HG03378 (cell line): ENCODE measurements around the gene RUNDC3A.
"Not testable (repeated sequence)": the region's sequence is repeated elsewhere in the genome, so short reads cannot be mapped to it uniquely, and the experiment has no call there.

Experiments used
- ATAC-seq: cut with Tn5 transposase; IDR thresholded peaks from one replicate; pipeline ENCODE4 v1.9.1; 2021; ENCODE audit warnings: mild to moderate bottlenecking, moderate library complexity; ENCODE audit not compliant: unreplicated experiment

The RUNDC3A gene

DNA sequence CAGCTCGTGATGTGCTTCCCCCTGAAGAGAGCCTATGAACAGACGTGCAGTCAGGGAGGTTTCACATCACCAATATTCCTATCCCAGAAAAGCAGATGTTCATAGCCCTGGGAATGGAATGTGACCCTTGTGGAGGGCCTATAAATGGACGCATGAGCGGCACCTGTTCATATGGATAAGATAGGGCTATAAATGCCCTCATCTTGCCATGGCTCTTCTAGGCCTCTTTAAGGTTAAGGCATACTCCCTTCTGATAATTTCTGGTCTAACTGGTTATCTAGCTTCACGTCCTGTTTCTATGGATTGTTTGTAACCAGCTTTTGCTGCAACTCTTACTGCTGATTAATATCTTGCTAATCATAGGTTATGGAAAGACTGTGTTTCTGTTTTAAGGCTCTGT lies 32.2 kb downstream of the RUNDC3A start:
- not testable (repeated sequence) for ATAC-seq

- no peak for ATAC-seq
Measured at GRCh38 chr17:44343510-44344209, 35.3 kb downstream of the RUNDC3A start.

- ATAC-seq = peak; percentile 48
Measured at GRCh38 chr17:44344939-44345453, 36.6 kb downstream of the RUNDC3A start, which contains the start of gene GRN. Gene GRN (plus strand): TSS chr17:44345302. CDS start chr17:44349165, 3,863 bp downstream.

DNA sequence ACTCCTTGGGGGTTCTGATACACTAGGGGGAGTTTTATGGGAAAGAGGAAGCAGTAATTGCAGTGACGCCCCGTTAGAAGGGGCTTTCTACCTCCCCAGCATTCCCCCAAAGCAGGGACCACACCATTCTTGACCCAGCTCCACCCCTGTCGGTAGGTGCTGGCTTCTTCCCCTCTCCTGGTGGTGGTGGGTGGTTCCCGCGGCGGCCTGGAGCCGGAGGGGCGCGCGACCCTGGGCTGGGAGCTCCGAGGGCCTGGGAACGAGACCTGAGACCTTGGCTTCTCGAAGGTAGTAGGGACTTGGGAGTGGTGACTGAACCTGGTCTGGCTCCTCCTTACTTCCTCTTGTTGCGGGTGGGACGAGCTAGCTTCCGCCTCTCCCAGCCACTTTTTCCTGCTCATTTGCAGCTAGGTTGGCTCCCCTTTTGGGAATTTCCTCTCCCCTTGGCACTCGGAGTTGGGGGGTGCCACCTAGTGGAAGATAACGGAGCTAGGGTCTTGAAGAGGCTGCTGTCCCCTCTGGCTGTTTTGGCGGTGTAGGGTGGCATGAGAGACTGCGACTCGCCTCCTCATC lies 37.1 kb downstream of the RUNDC3A start:
- ATAC-seq = no peak

GRCh38 chr17:44346064-44346844 lies 37.9 kb downstream of the RUNDC3A start:
- ATAC-seq = no peak

GRCh38 chr17:44347206-44348055 lies 39.0 kb downstream of the RUNDC3A start:
- ATAC-seq = not testable (repeated sequence)

GRCh38 chr17:44348234-44348987 lies 40.0 kb downstream of the RUNDC3A start:
- ATAC-seq = peak; percentile 58

DNA sequence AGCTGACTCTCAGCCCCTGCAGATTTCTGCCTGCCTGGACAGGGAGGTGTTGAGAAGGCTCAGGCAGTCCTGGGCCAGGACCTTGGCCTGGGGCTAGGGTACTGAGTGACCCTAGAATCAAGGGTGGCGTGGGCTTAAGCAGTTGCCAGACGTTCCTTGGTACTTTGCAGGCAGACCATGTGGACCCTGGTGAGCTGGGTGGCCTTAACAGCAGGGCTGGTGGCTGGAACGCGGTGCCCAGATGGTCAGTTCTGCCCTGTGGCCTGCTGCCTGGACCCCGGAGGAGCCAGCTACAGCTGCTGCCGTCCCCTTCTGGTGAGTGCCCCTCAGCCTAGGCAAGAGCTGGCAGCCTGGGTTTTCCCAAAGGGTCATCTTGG lies 40.6 kb downstream of the RUNDC3A start:
- ATAC-seq = no peak

DNA sequence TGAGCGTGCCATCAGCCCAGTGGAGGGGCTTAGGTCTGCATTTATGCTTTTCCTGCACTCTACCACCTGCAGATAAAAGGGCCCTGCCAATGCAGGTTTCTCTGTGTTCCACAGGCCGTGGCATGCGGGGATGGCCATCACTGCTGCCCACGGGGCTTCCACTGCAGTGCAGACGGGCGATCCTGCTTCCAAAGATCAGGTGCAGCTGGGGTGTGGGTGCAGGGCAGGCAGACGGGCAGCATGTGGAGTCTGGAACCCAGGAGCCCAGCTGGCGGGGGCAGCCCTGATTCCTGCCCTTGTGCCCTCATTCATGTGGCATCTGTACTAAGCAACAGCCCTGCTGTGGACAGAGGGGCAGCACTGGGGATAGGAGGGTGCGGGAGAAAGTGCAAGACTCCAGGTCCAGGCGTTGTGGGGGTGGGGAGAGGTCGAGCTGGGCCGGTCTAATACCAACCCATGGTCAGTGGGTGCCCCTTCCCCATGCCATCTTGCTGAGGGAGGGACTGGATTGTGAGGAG lies 41.2 kb downstream of the RUNDC3A start:
- no peak for ATAC-seq

GRCh38 chr17:44350733-44351226 lies 42.4 kb downstream of the RUNDC3A start:
- ATAC-seq = no peak

DNA sequence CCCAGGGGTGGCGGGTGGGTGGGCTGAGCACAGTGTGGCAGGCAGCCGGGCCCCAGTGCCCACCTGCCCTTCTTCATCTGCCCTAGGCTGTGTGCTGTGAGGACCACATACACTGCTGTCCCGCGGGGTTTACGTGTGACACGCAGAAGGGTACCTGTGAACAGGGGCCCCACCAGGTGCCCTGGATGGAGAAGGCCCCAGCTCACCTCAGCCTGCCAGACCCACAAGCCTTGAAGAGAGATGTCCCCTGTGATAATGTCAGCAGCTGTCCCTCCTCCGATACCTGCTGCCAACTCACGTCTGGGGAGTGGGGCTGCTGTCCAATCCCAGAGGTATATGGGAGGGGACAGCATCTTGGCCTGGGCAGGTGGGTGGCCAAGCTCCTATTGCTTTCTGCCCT lies 43.1 kb downstream of the RUNDC3A start:
- ATAC-seq = no peak

DNA sequence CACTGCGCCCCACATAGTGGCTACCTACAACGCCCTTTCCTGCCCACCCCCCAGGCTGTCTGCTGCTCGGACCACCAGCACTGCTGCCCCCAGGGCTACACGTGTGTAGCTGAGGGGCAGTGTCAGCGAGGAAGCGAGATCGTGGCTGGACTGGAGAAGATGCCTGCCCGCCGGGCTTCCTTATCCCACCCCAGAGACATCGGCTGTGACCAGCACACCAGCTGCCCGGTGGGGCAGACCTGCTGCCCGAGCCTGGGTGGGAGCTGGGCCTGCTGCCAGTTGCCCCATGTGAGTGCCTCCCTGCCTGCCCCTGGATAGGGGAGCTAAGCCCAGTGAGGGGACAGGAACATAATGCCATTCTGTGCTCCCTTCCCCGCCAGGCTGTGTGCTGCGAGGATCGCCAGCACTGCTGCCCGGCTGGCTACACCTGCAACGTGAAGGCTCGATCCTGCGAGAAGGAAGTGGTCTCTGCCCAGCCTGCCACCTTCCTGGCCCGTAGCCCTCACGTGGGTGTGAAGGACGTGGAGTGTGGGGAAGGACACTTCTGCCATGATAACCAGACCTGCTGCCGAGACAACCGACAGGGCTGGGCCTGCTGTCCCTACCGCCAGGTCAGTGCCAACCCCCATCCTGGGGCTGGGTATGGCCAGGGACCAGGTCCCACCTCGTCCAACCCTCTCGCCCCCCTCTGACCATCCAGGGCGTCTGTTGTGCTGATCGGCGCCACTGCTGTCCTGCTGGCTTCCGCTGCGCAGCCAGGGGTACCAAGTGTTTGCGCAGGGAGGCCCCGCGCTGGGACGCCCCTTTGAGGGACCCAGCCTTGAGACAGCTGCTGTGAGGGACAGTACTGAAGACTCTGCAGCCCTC lies 43.8 kb downstream of the RUNDC3A start:
- no peak for ATAC-seq

- ATAC-seq = no peak
Measured at GRCh38 chr17:44352828-44353671, 44.6 kb downstream of the RUNDC3A start.

DNA sequence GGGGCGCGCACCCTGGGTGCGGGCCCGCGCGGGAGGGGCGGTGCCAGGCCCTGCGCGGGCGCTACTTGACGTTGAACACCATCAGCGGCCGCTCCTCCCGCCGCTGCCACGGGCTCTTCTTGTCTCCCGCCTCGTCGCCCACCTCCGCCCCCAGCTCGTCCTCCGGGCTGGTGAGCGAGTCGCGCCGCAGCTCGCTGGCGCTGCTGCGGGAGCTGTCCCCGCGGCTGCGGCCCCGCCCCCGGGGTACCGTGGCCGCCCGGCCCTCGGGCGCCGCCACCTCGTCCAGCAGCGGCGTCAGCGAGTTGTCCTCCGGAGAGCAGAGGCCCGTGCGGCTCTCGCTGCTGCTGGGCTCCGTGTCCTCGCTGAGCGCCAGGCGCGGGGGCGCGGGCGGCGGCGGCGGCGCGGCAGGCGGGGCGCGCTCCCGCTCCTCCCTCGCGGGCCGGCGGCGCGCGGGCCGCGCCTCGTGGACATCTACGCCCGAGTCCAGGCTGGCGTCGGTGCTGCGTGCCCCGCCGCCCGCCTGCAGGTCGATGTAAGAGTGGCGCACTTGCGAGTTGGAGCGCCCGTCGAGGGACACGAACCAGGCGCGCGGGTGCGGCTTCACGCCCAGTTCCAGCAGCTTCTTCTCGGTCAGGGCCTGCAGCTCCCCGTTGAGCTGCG lies 45.4 kb downstream of the RUNDC3A start:
- no peak for ATAC-seq

DNA sequence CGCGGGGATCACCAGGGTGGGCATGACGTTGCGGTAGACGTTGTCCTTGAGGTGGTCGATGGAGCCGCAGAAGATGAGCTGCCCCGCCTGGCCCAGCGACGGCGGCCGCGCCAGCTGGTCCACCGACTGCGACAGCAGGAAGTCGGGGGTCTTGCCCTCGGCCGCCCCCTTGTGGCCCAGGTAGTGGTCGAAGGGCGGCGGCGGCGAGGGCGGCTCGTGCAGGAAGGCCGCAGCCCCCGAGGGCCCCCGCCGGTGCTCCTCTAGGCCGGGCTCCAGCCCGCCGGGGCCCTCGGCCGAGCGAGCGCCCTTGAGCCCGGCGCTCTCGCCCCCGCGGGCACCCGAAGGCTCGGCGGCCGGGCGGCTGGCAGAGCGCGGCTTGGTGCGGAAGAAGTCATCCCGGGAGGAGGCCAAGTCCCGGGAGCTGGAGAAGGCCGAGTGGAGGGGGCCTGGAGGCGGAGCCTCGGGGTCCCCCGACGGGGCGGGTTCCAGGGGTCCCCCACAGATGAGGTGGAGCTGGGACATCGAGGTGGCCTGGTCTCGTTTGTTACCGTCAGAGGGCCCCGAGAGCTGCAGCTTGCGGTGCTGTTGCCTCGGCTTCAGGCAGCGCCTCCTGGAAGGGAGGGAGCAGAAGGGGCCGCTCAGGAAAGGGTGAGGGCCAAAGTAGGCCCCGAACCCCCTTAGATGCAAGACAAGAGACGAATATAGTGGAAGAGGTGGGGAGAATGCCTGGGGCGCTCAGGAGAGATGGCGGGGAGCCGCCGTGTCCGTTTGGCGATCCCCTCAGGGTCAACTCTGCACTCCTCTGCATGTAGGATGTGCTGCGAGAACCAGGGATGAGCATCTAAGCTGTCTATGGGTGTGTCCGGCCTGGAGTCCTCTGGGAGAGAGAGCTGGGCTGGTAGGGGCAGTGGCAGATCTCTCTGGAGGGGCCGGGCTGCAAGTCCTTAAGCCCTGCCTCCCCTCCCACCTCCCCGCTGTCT lies 46.5 kb downstream of the RUNDC3A start:
- ATAC-seq = no peak

- ATAC-seq = no peak
Measured at GRCh38 chr17:44355642-44356099, 47.3 kb downstream of the RUNDC3A start.
